Vagina (tissue), 2 donors: ENCODE data around the gene RNASEL. TPM values are rescaled to one million over a fixed set of nuclear protein-coding genes. Genes with fewer than 3 reads are reported as not detected.

Experiments
- DNase-seq, 2 donors: peaks; one replicate each; pipeline ENCODE4 v3.0.0-alpha.2; 2017; ENCODE audit errors: extremely low spot score in 2 of 2
- H3K27ac ChIP-seq: fragments of 200-600 bp; sonication (generic); one replicate; pipeline ENCODE4 v1.5.1; 2019
- H3K27me3 ChIP-seq: fragments of 200-600 bp; sonication (generic); one replicate; pipeline ENCODE4 v1.5.1; 2019
- H3K36me3 ChIP-seq, 2 donors: fragments of 200-600 bp; sonication (generic); one replicate each; pipeline ENCODE4 v1.5.1; 2017 to 2019
- H3K4me1 ChIP-seq: fragments of 200-600 bp; sonication (generic); one replicate; pipeline ENCODE4 v1.5.1; 2019
- H3K4me3 ChIP-seq, 2 donors: fragments of 200-600 bp; sonication (generic); 1 replicate in 1 of 2; 2 replicates in 1 of 2; pipeline ENCODE4 v1.5.1; 2016 to 2019
- H3K9me3 ChIP-seq: fragments of 200-600 bp; sonication (generic); one replicate; pipeline ENCODE4 v1.5.1; 2019
- CTCF ChIP-seq, 3 experiments: fragments of 450-650 bp in 2 of 3; fragments of 200-600 bp in 1 of 3; sonication (generic) in 1 of 3; IDR thresholded peaks; one replicate each; pipeline ENCODE4 v1.5.1; 2017 to 2019; ENCODE audit warnings: antibody characterized with exemption in 3 of 3, mild to moderate bottlenecking in 2 of 3, moderate library complexity in 2 of 3
- POLR2A ChIP-seq, 2 donors: fragments of 450-650 bp; IDR thresholded peaks; one replicate each; pipeline ENCODE4 v1.6.1; 2017; ENCODE audit warnings: antibody characterized with exemption in 2 of 2, mild to moderate bottlenecking in 2 of 2, moderate library complexity in 2 of 2
- POLR2AphosphoS5 ChIP-seq, 2 donors: sonication (generic); formaldehyde crosslinking; IDR thresholded peaks; one replicate each; pipeline ENCODE4 v1.9.0; 2017; ENCODE audit warnings: antibody characterized with exemption in 2 of 2, mild to moderate bottlenecking in 2 of 2, low read depth in 1 of 2; ENCODE audit not compliant: insufficient read depth in 1 of 2
- intact Hi-C: fragments of 100-400 bp; cut with DNase I; formaldehyde crosslinking; loops from one replicate; pipeline ENCODE4 v1.15.1; 2023
- total RNA-seq: library from RNA; depleted of rRNA; stranded (reverse); fragments of >200 nt; gene quantifications from one replicate; pipeline ENCODE4 v1.2.3, GENCODE V29; 2016

Gene RNASEL
- total RNA-seq, 1 donor from 2014 or later, result 5.4 TPM

GRCh38 chr1:182574156-182574555 is 14.9 kb downstream of the RNASEL start:
- intact Hi-C loops, result no loop called here
- no peak for DNase-seq
- TF ChIP-seq CTCF (IDR thresholded peaks at IDR 0.05) (no peak), POLR2AphosphoS5 (IDR thresholded peaks at IDR 0.05; ENCODE audit: insufficient read depth in 1 of 2, low read depth in 1 of 2) (no peak), POLR2A (IDR thresholded peaks at IDR 0.05) (no peak)
- Histone ChIP-seq H3K9me3 (no peaks in the 10 kb centered on the region), H3K27me3 (no peaks in the 10 kb centered on the region), H3K4me3 (no peak overlapping the region), H3K4me1 (peaks cover 12% of the 10 kb centered on the region), H3K36me3 (peaks cover 0 to 24% of the 10 kb centered on the region in 2 donors), H3K27ac (no peak overlapping the region)

- no peak for DNase-seq
- intact Hi-C loops, result no loop called here
- peak in 1 of 2 donors; percentile 25 for TF ChIP-seq POLR2AphosphoS5 (IDR thresholded peaks at IDR 0.05; ENCODE audit: insufficient read depth in 1 of 2, low read depth in 1 of 2)
- no peak for TF ChIP-seq CTCF (IDR thresholded peaks at IDR 0.05)
Measured at GRCh38 chr1:182570611-182570970, 18.5 kb downstream of the RNASEL start.

GRCh38 chr1:182569939-182570610 is 19.0 kb downstream of the RNASEL start:
- intact Hi-C loops, result no loop called here
- Histone ChIP-seq H3K4me3 (no peak overlapping the region), H3K36me3 (peaks cover 0 to 18% of the 10 kb centered on the region in 2 donors), H3K27ac (no peak overlapping the region), H3K27me3 (no peaks in the 10 kb centered on the region), H3K4me1 (no peaks in the 10 kb centered on the region), H3K9me3 (no peaks in the 10 kb centered on the region)
- no peak for TF ChIP-seq POLR2A (IDR thresholded peaks at IDR 0.05)
- no peak for DNase-seq

More at GRCh38 chr1:182570611-182570970, 18.5 kb downstream of the RNASEL start:
- Histone ChIP-seq H3K27ac (no peak overlapping the region), H3K36me3 (peaks cover 0 to 22% of the 10 kb centered on the region in 2 donors), H3K4me1 (peaks cover 3% of the 10 kb centered on the region), H3K27me3 (no peaks in the 10 kb centered on the region), H3K4me3 (no peak overlapping the region), H3K9me3 (no peaks in the 10 kb centered on the region)

GRCh38 chr1:182568647-182569284 is 20.3 kb downstream of the RNASEL start:
- Histone ChIP-seq H3K4me3 (no peak overlapping the region), H3K9me3 (no peaks in the 10 kb centered on the region)

GRCh38 chr1:182567629-182568028 is 21.4 kb downstream of the RNASEL start:
- no peak for DNase-seq
- H3K36me3 ChIP-seq, result no peaks in the 10 kb centered on the region
- no peaks in the 10 kb centered on the region for H3K4me1 ChIP-seq
- no peak for TF ChIP-seq POLR2AphosphoS5 (IDR thresholded peaks at IDR 0.05; ENCODE audit: insufficient read depth in 1 of 2, low read depth in 1 of 2)
- TF ChIP-seq CTCF (IDR thresholded peaks at IDR 0.05), result no peak
- no peak for TF ChIP-seq POLR2A (IDR thresholded peaks at IDR 0.05)
- intact Hi-C loops, result no loop called here
- no peak overlapping the region for H3K27ac ChIP-seq
- H3K9me3 ChIP-seq, result no peaks in the 10 kb centered on the region
- H3K4me3 ChIP-seq, result no peak overlapping the region
- no peaks in the 10 kb centered on the region for H3K27me3 ChIP-seq

More at GRCh38 chr1:182568647-182569284, 20.3 kb downstream of the RNASEL start:
- TF ChIP-seq POLR2A (IDR thresholded peaks at IDR 0.05) (no peak), CTCF (IDR thresholded peaks at IDR 0.05) (no peak), POLR2AphosphoS5 (IDR thresholded peaks at IDR 0.05; ENCODE audit: insufficient read depth in 1 of 2, low read depth in 1 of 2) (no peak)
- no peaks in the 10 kb centered on the region for H3K27me3 ChIP-seq
- no peak for DNase-seq
- intact Hi-C loops, result no loop called here
- peaks cover 0 to 7% of the 10 kb centered on the region in 2 donors for H3K36me3 ChIP-seq
- H3K27ac ChIP-seq, result no peak overlapping the region
- no peaks in the 10 kb centered on the region for H3K4me1 ChIP-seq
